ENCODE data around the gene CFL1. TPM values are rescaled to one million over a fixed set of nuclear protein-coding genes. Genes with fewer than 3 reads are reported as not detected.

CFL1 gene
- total and polyA plus RNA-seq, 2 of the 4 experiments (the other 2 are of a cell fraction) = 960 to 2,231 TPM

GRCh38 chr11:65829459-65829858, 28.5 kb downstream of the CFL1 start:
- Histone ChIP-seq H2AK9ac (replicated peaks; ENCODE audit: low read depth, low read length, poor library complexity) (no peak overlapping the region), H3K18ac (ENCODE audit: low read depth, low read length) (no peak overlapping the region), H2AFZ (replicated peaks; ENCODE audit: low read length, poor library complexity) (no peak overlapping the region), H3K9me3 (ENCODE audit: control insufficient read depth, insufficient read depth, low read length) (no peaks in the 10 kb centered on the region), H3K4me3 (ENCODE audit: insufficient read depth, low read depth, low read length) (no peak overlapping the region), H3K4me2 (ENCODE audit: low read depth, low read length) (no peak overlapping the region), H3K36me3 (ENCODE audit: control insufficient read depth, insufficient read depth, low read length) (no peaks in the 10 kb centered on the region), H3K4ac (ENCODE audit: low read depth, low read length) (no peak overlapping the region), H2BK20ac (ENCODE audit: low read depth, low read length) (no peak overlapping the region), H4K91ac (ENCODE audit: insufficient read depth, low read depth, low read length) (no peak overlapping the region), H4K8ac (ENCODE audit: low read depth in 2 of 2, low read length in 2 of 2) (no peak overlapping the region), H2BK120ac (ENCODE audit: low read depth, low read length) (no peak overlapping the region), H3K23ac (ENCODE audit: low read depth, low read length) (no peak overlapping the region), H4K20me1 (ENCODE audit: insufficient read depth, low read length) (no peaks in the 10 kb centered on the region), H2BK15ac (ENCODE audit: low read depth, low read length) (no peak overlapping the region), H3K9me1 (ENCODE audit: insufficient read depth, low read length) (peaks cover 11% of the 10 kb centered on the region), H3K27ac (ENCODE audit: insufficient read depth, low read length) (no peak overlapping the region), H2BK5ac (ENCODE audit: low read depth, low read length, poor library complexity, severe bottlenecking) (no peak overlapping the region), H3K14ac (replicated peaks; ENCODE audit: low read depth, low read length) (no peak overlapping the region), H3K56ac (ENCODE audit: extremely low read depth, insufficient read depth, low read length) (no peak overlapping the region), H3K4me1 (ENCODE audit: control insufficient read depth, insufficient read depth, low read length) (peaks cover 3% of the 10 kb centered on the region), H3K9ac (ENCODE audit: low read depth, low read length) (no peak overlapping the region), H3K79me1 (ENCODE audit: low read depth in 1 of 2, low read length in 2 of 2) (peaks cover 5 to 6% of the 10 kb centered on the region in 2 experiments; a peak in 2 of 4 replicates), H2AK5ac (ENCODE audit: low read depth, low read length) (no peak overlapping the region), H3K27me3 (ENCODE audit: control insufficient read depth, insufficient read depth, low read length) (peaks cover 16% of the 10 kb centered on the region), H4K5ac (ENCODE audit: low read depth, low read length) (no peak overlapping the region)
- ATAC-seq (ENCODE audit: low read depth) (no peak), DNase-seq (no peak)
- dilution Hi-C loops (cut with HindIII; ENCODE audit: low sequenced_read_pairs, unreplicated experiment) = no loop called here
- CTCF ChIA-PET = no interaction called here
- in situ Hi-C loops (cut with MboI; ENCODE audit: low sequenced_read_pairs) = no loop called here
- POLR2A ChIA-PET (ENCODE audit: unreplicated experiment) = no interaction called here
- intact Hi-C loops (cut with micrococcal nuclease) = no loop called here
- 60% methylated on average over 1 of the region's 4 CpGs; no CpG with 5 or more reads in 1 of the 2 experiments for WGBS, 2 experiments (ENCODE audit: extremely low coverage in 2 of 2, insufficient read length in 1 of 2)
- TF ChIP-seq ELK1 (IDR thresholded peaks at IDR 0.05; ENCODE audit: borderline replicate concordance, low read depth, low read length) (no peak), MAZ (IDR thresholded peaks at IDR 0.05; ENCODE audit: borderline replicate concordance, low read depth, low read length) (no peak), BHLHE40 (IDR thresholded peaks at IDR 0.05; ENCODE audit: low read depth, low read length) (no peak), CTCF (conservative IDR thresholded peaks at IDR 0.05; ENCODE audit: low read depth, low read length) (no peak), CEBPB (IDR thresholded peaks at IDR 0.05; ENCODE audit: low read depth, low read length) (no peak), CHD1 (IDR thresholded peaks at IDR 0.05; ENCODE audit: low read depth, low read length) (no peak), FOS (IDR thresholded peaks at IDR 0.05; ENCODE audit: low read depth, low read length) (no peak), RCOR1 (IDR thresholded peaks at IDR 0.05; ENCODE audit: insufficient replicate concordance, low read length) (no peak), MAFK (IDR thresholded peaks at IDR 0.05; ENCODE audit: low read depth, low read length) (no peak), NFE2L2 (IDR thresholded peaks at IDR 0.05; ENCODE audit: low read depth, low read length) (no peak), RAD21 (IDR thresholded peaks at IDR 0.05; ENCODE audit: low read length) (no peak), POLR2A (IDR thresholded peaks at IDR 0.05; ENCODE audit: low read depth, low read length) (no peak), RFX5 (IDR thresholded peaks at IDR 0.05; ENCODE audit: low read depth, low read length) (no peak), MXI1 (IDR thresholded peaks at IDR 0.05; ENCODE audit: borderline replicate concordance, low read depth, low read length) (no peak), USF2 (IDR thresholded peaks at IDR 0.05; ENCODE audit: low read depth, low read length) (no peak), SMC3 (IDR thresholded peaks at IDR 0.05; ENCODE audit: low read depth, low read length) (no peak)
- BruUV-seq (replicated peaks) = no TSS peak
